Mucosa of descending colon (tissue), 3 donors: Measurements from ENCODE around the gene SLC11A2. TPM values are rescaled to one million over a fixed set of nuclear protein-coding genes. Genes with fewer than 3 reads are reported as not detected.
A peak's percentile ranks its signal among the peaks of the same experiment; 100 is the strongest.

Experiments used
- ATAC-seq: fragments of 200-7000 bp; cut with Tn5 transposase; one replicate; pipeline ENCODE4 v1.9.1; 2020; ENCODE audit warnings: mild to moderate bottlenecking, moderate library complexity
- DNase-seq, 3 donors: peaks; one replicate each; pipeline ENCODE4 v3.0.0-alpha.2; 2020
- H3K36me3 ChIP-seq: fragments of 200-600 bp; one replicate; pipeline ENCODE4 v1.8.0; 2021; ENCODE audit warnings: low read depth, mild to moderate bottlenecking
- H3K4me1 ChIP-seq: fragments of 200-600 bp; one replicate; pipeline ENCODE4 v1.8.0; 2021; ENCODE audit warnings: low read depth, mild to moderate bottlenecking
- H3K4me3 ChIP-seq: fragments of 200-600 bp; one replicate; pipeline ENCODE4 v1.8.0; 2021; ENCODE audit warnings: mild to moderate bottlenecking
- H3K9me3 ChIP-seq: fragments of 200-600 bp; one replicate; pipeline ENCODE4 v1.8.0; 2021; ENCODE audit warnings: mild to moderate bottlenecking
- intact Hi-C, 2 donors: fragments of 100-400 bp; cut with DNase I in 1 of 2; cut with micrococcal nuclease in 1 of 2; formaldehyde crosslinking; loops; one replicate each; pipeline versions ENCODE4 v1.11.0 to v1.11.1; 2022; cut with DNase I, micrococcal nuclease
- total RNA-seq, 3 donors: library from RNA; stranded (reverse); fragmentation: NEBNext Ultra II Directional in 2 of 3; extraction: Animal tissue kit (Norgen Biotek cat#: 25700) in 2 of 3; gene quantifications; one replicate each; pipeline versions ENCODE4 v1.2.1 to v1.2.4, GENCODE V29; 2021 to 2023
- TF ChIP-seq, protein P1 (sequence below): fragments of 200-600 bp; IDR thresholded peaks from one replicate; pipeline ENCODE4 v1.8.0; 2022; ENCODE audit warnings: antibody characterized with exemption, mild to moderate bottlenecking
- donor health status: DM: no; HTN: no; CAD: no; lungs with moderate emphysema.
- donor health status: DM: no; HTN: no; CAD: no.
- donor health status: DM: no; HTN: yes; CAD: no.

Gene SLC11A2
- total RNA-seq, 3 donors from 2014 or later: 32.3 to 48.9 (median 43.0) TPM

- intact Hi-C loops: loop anchor here (5.0 to 10.0 kb wide), 2 partner anchors 51 to 158 kb away; no protein-coding TSS in a partner anchor
- Histone ChIP-seq H3K9me3 (no peaks in the 10 kb centered on the region), H3K36me3 (no peaks in the 10 kb centered on the region), H3K4me3 (no peak overlapping the region), H3K4me1 (peaks cover 19% of the 10 kb centered on the region)
- TF ChIP-seq, protein P1, sequence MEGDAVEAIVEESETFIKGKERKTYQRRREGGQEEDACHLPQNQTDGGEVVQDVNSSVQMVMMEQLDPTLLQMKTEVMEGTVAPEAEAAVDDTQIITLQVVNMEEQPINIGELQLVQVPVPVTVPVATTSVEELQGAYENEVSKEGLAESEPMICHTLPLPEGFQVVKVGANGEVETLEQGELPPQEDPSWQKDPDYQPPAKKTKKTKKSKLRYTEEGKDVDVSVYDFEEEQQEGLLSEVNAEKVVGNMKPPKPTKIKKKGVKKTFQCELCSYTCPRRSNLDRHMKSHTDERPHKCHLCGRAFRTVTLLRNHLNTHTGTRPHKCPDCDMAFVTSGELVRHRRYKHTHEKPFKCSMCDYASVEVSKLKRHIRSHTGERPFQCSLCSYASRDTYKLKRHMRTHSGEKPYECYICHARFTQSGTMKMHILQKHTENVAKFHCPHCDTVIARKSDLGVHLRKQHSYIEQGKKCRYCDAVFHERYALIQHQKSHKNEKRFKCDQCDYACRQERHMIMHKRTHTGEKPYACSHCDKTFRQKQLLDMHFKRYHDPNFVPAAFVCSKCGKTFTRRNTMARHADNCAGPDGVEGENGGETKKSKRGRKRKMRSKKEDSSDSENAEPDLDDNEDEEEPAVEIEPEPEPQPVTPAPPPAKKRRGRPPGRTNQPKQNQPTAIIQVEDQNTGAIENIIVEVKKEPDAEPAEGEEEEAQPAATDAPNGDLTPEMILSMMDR: no peak
- ATAC-seq: peak; percentile 39
- peak in 1 of 3 donors; percentile 24 for DNase-seq
Observed at GRCh38 chr12:50985322-50985721, 40.9 kb downstream of the SLC11A2 start.

GRCh38 chr12:50984586-50985298 lies 41.4 kb downstream of the SLC11A2 start:
- intact Hi-C loops: loop anchor here (5.0 to 10.0 kb wide), 2 partner anchors 50 to 157 kb away; no protein-coding TSS in a partner anchor
- Histone ChIP-seq H3K4me1 (peaks cover 22% of the 10 kb centered on the region), H3K4me3 (no peak overlapping the region), H3K36me3 (no peaks in the 10 kb centered on the region), H3K9me3 (no peaks in the 10 kb centered on the region)
- TF ChIP-seq, protein P1: no peak
- ATAC-seq: no peak
- DNase-seq: no peak

DNA sequence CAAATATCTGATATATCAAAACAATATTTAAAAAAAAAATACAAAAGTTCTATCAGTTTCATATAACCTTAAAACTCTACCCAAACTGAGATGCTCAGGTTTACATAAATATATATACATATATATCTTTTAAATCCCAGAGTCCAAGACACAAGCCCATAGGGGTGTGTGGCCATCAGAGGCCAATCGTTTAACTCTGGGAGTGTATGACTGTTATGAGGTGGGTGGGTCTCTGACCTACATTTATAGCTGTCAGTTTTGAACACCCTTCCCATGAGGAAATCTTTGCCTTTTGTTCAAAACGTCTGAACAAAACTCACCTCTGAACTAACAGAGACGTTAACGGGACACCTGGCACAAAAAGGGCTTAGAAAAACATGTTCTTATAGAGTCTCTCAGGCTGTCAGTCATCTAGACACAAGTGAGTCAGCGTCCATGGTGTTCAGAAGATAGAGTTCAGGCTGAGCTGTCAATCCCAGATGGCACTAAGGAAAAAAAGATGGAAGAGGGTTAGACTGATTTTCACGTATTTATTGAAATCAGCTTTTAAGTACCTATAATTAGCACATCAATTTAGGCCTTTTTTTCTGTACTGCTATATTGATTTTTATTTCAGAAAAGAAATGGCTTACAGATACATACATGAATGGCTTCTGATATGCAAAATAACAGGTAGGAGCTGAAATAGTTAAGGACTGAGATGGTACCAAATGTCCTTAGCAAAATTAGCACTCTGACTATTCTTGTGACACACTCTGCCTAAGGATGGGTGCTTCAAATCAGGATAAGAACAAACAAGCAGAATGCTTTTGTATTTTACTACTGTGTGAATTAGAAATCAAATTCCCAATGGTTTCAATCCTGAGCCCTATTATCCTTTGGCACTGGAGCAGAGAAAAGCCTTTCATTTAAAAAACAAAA lies 44.6 kb downstream of the SLC11A2 start:
- Histone ChIP-seq H3K36me3 (no peaks in the 10 kb centered on the region), H3K4me3 (no peak overlapping the region), H3K9me3 (no peaks in the 10 kb centered on the region), H3K4me1 (peaks cover 16% of the 10 kb centered on the region)
- peak in 1 of 3 donors; percentile 35 for DNase-seq
- peak; percentile 93 for ATAC-seq
- TF ChIP-seq, protein P1: no peak
- intact Hi-C loops: loop anchor here in 1 of 2 donors (10.0 kb wide), 1 partner anchor 47 kb away; no protein-coding TSS in a partner anchor

DNA sequence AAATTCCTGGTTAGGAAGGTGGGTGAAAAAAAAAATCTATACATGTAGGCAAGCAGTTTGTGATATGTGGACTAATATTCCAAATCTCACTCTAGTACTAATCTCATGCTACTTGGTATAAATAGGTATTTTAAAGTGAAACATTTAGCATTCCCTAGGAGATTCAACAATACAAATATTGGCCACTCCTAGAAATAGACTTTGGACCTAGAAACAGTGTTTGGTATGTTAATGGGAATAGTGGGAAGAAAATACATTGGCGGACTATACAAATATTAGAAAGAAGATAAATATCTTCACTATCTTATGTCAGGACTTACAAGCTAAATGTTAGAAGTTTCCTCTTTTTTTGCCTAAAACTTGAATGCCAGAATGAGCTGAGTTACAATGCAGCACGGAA lies 45.6 kb downstream of the SLC11A2 start:
- peak; percentile 58 for ATAC-seq
- TF ChIP-seq, protein P1: no peak
- intact Hi-C loops: loop anchor here in 1 of 2 donors (10.0 kb wide), 1 partner anchor 46 kb away; no protein-coding TSS in a partner anchor
- no peak overlapping the region for H3K4me3 ChIP-seq
- no peaks in the 10 kb centered on the region for H3K9me3 ChIP-seq
- peaks cover 16% of the 10 kb centered on the region for H3K4me1 ChIP-seq
- DNase-seq: no peak
- H3K36me3 ChIP-seq: no peaks in the 10 kb centered on the region

GRCh38 chr12:50979369-50980052 lies 46.7 kb downstream of the SLC11A2 start:
- no peak for ATAC-seq
- intact Hi-C loops: loop anchor here in 1 of 2 donors (10.0 kb wide), 1 partner anchor 45 kb away; no protein-coding TSS in a partner anchor
- Histone ChIP-seq H3K4me3 (no peak overlapping the region), H3K4me1 (peaks cover 16% of the 10 kb centered on the region), H3K36me3 (no peaks in the 10 kb centered on the region), H3K9me3 (no peaks in the 10 kb centered on the region)
- no peak for DNase-seq
- TF ChIP-seq, protein P1: no peak
